Measurements from ENCODE around the gene ZNF804B.

DNA sequence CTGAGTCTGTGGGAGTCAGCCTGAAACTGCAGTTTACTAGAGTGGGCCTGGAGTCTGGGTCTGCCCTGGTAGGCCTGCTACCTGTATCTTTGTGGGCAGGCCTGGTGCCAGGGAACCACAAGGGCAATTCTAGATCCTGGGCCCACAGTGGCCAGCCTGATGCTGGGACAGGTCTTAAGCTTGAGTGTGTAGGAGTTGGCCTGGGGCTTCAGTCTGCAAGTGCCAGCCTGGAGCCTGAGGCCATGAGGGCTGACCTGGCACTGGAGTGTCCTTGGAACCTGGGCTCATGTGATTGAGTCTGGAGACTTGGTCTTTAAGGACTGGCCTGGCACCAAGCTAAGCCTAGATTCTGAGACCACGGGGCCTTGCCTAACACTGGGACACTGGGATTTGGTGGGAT, 281.7 kb downstream of the ZNF804B start:
- no peak for TF ChIP-seq POLR2A (IDR thresholded peaks at IDR 0.05)
- TF ChIP-seq, protein P1, sequence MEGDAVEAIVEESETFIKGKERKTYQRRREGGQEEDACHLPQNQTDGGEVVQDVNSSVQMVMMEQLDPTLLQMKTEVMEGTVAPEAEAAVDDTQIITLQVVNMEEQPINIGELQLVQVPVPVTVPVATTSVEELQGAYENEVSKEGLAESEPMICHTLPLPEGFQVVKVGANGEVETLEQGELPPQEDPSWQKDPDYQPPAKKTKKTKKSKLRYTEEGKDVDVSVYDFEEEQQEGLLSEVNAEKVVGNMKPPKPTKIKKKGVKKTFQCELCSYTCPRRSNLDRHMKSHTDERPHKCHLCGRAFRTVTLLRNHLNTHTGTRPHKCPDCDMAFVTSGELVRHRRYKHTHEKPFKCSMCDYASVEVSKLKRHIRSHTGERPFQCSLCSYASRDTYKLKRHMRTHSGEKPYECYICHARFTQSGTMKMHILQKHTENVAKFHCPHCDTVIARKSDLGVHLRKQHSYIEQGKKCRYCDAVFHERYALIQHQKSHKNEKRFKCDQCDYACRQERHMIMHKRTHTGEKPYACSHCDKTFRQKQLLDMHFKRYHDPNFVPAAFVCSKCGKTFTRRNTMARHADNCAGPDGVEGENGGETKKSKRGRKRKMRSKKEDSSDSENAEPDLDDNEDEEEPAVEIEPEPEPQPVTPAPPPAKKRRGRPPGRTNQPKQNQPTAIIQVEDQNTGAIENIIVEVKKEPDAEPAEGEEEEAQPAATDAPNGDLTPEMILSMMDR (IDR thresholded peaks at IDR 0.05): no peak

Data from adrenal gland (tissue), 5 donors.